ENCODE data around the gene MAPK1. TPM values are rescaled to one million over a fixed set of nuclear protein-coding genes. Genes with fewer than 3 reads are reported as not detected.
A peak's percentile ranks its signal among the peaks of the same experiment; 100 is the strongest.

Gene MAPK1
- total RNA-seq, 6 donors from 2014 or later, result 50.2 to 180 (median 65.9) TPM

- Histone ChIP-seq H3K4me3 (no peak overlapping the region), H3K27ac (peak overlapping the region; percentile 9 to 93 (median 60)), H3K9me3 (no peaks in the 10 kb centered on the region), H3K27me3 (no peaks in the 10 kb centered on the region), H3K4me1 (peaks cover 77 to 98% (median 84%) of the 10 kb centered on the region in 4 donors), H3K36me3 (no peaks in the 10 kb centered on the region)
- WGBS, 2 donors, result 83 to 88% methylated on average over 3 of the region's 3 CpGs
- no peak for DNase-seq
- no peak for ATAC-seq (ENCODE audit: low FRiP score in 2 of 2)
- TF ChIP-seq EP300 (IDR thresholded peaks at IDR 0.05) (no peak), POLR2AphosphoS5 (IDR thresholded peaks at IDR 0.05) (no peak), POLR2A (IDR thresholded peaks at IDR 0.05) (no peak), CTCF (IDR thresholded peaks at IDR 0.05) (no peak)
Measured at GRCh38 chr22:21861264-21861848, 6.1 kb downstream of the MAPK1 start.

- Histone ChIP-seq H3K27ac (peak overlapping the region in 2 of 4 donors; percentile 64 to 93), H3K9me3 (no peaks in the 10 kb centered on the region), H3K27me3 (no peaks in the 10 kb centered on the region), H3K4me3 (no peak overlapping the region), H3K36me3 (no peaks in the 10 kb centered on the region), H3K4me1 (peaks cover 83 to 100% (median 84%) of the 10 kb centered on the region in 4 donors)
- no peak for TF ChIP-seq POLR2AphosphoS5 (IDR thresholded peaks at IDR 0.05)
- no peak for TF ChIP-seq CTCF (IDR thresholded peaks at IDR 0.05)
- no peak for TF ChIP-seq POLR2A (IDR thresholded peaks at IDR 0.05)
- TF ChIP-seq EP300 (IDR thresholded peaks at IDR 0.05), result no peak
- 78 to 85% methylated on average over 2 to 4 of the region's 4 CpGs for WGBS, 2 donors
- no peak for DNase-seq
- no peak for ATAC-seq (ENCODE audit: low FRiP score in 2 of 2)
Measured at GRCh38 chr22:21860491-21861039, 6.9 kb downstream of the MAPK1 start.

GRCh38 chr22:21858025-21858764, 9.2 kb downstream of the MAPK1 start:
- no peak overlapping the region for H3K4me3 ChIP-seq
- TF ChIP-seq POLR2AphosphoS5 (IDR thresholded peaks at IDR 0.05), result no peak
- no peak for TF ChIP-seq POLR2A (IDR thresholded peaks at IDR 0.05)
- ATAC-seq (ENCODE audit: low FRiP score in 2 of 2) (peak in 1 of 2 donors; percentile 64), DNase-seq (no peak)
- no peaks in the 10 kb centered on the region for H3K27me3 ChIP-seq
- peak overlapping the region; percentile 42 to 76 (median 52) for H3K27ac ChIP-seq
- WGBS, 2 donors, result 50 to 53% methylated on average over 4 of the region's 4 CpGs
- H3K4me1 ChIP-seq, result peaks cover 69 to 99% (median 73%) of the 10 kb centered on the region in 4 donors
- no peaks in the 10 kb centered on the region for H3K36me3 ChIP-seq
- no peaks in the 10 kb centered on the region for H3K9me3 ChIP-seq

GRCh38 chr22:21857481-21857914, 9.9 kb downstream of the MAPK1 start:
- ATAC-seq (ENCODE audit: low FRiP score in 2 of 2), result no peak
- DNase-seq, result no peak
- Histone ChIP-seq H3K27ac (peak overlapping the region; percentile 42 to 76 (median 52)), H3K36me3 (peaks cover 0 to 5% (median 2%) of the 10 kb centered on the region in 4 donors), H3K27me3 (no peaks in the 10 kb centered on the region), H3K4me3 (no peak overlapping the region), H3K9me3 (no peaks in the 10 kb centered on the region), H3K4me1 (peaks cover 66 to 92% (median 67%) of the 10 kb centered on the region in 4 donors)
- WGBS, 2 donors, result 27 to 53% methylated on average over 4 of the region's 4 CpGs
- no peak for TF ChIP-seq POLR2AphosphoS5 (IDR thresholded peaks at IDR 0.05)
- no peak for TF ChIP-seq CTCF (IDR thresholded peaks at IDR 0.05)
- TF ChIP-seq POLR2A (IDR thresholded peaks at IDR 0.05), result no peak

- WGBS, 2 donors, result 94 to 96% methylated on average over 8 of the region's 8 CpGs
- no peak overlapping the region for H3K4me3 ChIP-seq
- DNase-seq (no peak), ATAC-seq (ENCODE audit: low FRiP score in 2 of 2) (no peak)
- H3K27ac ChIP-seq, result peak overlapping the region in 2 of 4 donors; percentile 59 to 76
- no peak for TF ChIP-seq POLR2A (IDR thresholded peaks at IDR 0.05)
- TF ChIP-seq EP300 (IDR thresholded peaks at IDR 0.05), result no peak
- no peak for TF ChIP-seq POLR2AphosphoS5 (IDR thresholded peaks at IDR 0.05)
- no peak for TF ChIP-seq CTCF (IDR thresholded peaks at IDR 0.05)
- peaks cover 60 to 86% (median 63%) of the 10 kb centered on the region in 4 donors for H3K4me1 ChIP-seq
- H3K36me3 ChIP-seq, result peaks cover 0 to 6% (median 3%) of the 10 kb centered on the region in 4 donors
- H3K27me3 ChIP-seq, result no peaks in the 10 kb centered on the region
- no peaks in the 10 kb centered on the region for H3K9me3 ChIP-seq
Measured at GRCh38 chr22:21856868-21857267, 10.6 kb downstream of the MAPK1 start.

Data from upper lobe of left lung (tissue), 6 donors.